ENCODE data around the gene TTLL4.
"Not testable (repeated sequence)": the region's sequence is repeated elsewhere in the genome, so short reads cannot be mapped to it uniquely, and the experiment has no call there.

Gene TTLL4

GRCh38 chr2:218755198-218755566 is 44.5 kb downstream of the TTLL4 start:
- Histone ChIP-seq H3K27me3 (ENCODE audit: low read depth, low read length) (no peaks in the 10 kb centered on the region), H3K4me2 (ENCODE audit: low read length) (no peak overlapping the region), H3K27ac (ENCODE audit: low read length) (no peak overlapping the region), H3K79me2 (ENCODE audit: low read length) (no peaks in the 10 kb centered on the region), H3K9me3 (ENCODE audit: insufficient read depth, low read length) (no peaks in the 10 kb centered on the region), H3K4me3 (ENCODE audit: low read length) (no peak overlapping the region), H3K9ac (ENCODE audit: low read length) (no peak overlapping the region), H2AFZ (ENCODE audit: low read depth, low read length) (no peak overlapping the region), H3K4me1 (ENCODE audit: low read length) (no peaks in the 10 kb centered on the region), H3K36me3 (replicated peaks; ENCODE audit: low read depth, low read length) (peaks cover 6% of the 10 kb centered on the region), H4K20me1 (ENCODE audit: insufficient read depth, low read length) (no peaks in the 10 kb centered on the region)
- no peak for TF ChIP-seq EZH2phosphoT487 (IDR thresholded peaks at IDR 0.05; ENCODE audit: low read depth)
- no peak for TF ChIP-seq CTCF (IDR thresholded peaks at IDR 0.05; ENCODE audit: low read depth, low read length)

GRCh38 chr2:218755567-218756404 is 45.2 kb downstream of the TTLL4 start:
- Histone ChIP-seq H3K9me3 (ENCODE audit: insufficient read depth, low read length) (no peaks in the 10 kb centered on the region), H3K36me3 (replicated peaks; ENCODE audit: low read depth, low read length) (peaks cover 6% of the 10 kb centered on the region), H3K4me2 (ENCODE audit: low read length) (no peak overlapping the region), H3K27ac (ENCODE audit: low read length) (no peak overlapping the region), H3K79me2 (ENCODE audit: low read length) (no peaks in the 10 kb centered on the region), H2AFZ (ENCODE audit: low read depth, low read length) (no peak overlapping the region), H3K9ac (ENCODE audit: low read length) (no peak overlapping the region), H3K4me3 (ENCODE audit: low read length) (no peak overlapping the region), H3K27me3 (ENCODE audit: low read depth, low read length) (no peaks in the 10 kb centered on the region), H4K20me1 (ENCODE audit: insufficient read depth, low read length) (no peaks in the 10 kb centered on the region), H3K4me1 (ENCODE audit: low read length) (no peaks in the 10 kb centered on the region)
- TF ChIP-seq EZH2phosphoT487 (IDR thresholded peaks at IDR 0.05; ENCODE audit: low read depth) = no peak

GRCh38 chr2:218756599-218757377 is 46.2 kb downstream of the TTLL4 start:
- no peak for TF ChIP-seq EZH2phosphoT487 (IDR thresholded peaks at IDR 0.05; ENCODE audit: low read depth)
- no peak for TF ChIP-seq CTCF (IDR thresholded peaks at IDR 0.05; ENCODE audit: low read depth, low read length)
- Histone ChIP-seq H4K20me1 (ENCODE audit: insufficient read depth, low read length) (no peaks in the 10 kb centered on the region), H3K9me3 (ENCODE audit: insufficient read depth, low read length) (no peaks in the 10 kb centered on the region), H3K9ac (ENCODE audit: low read length) (no peak overlapping the region), H3K27ac (ENCODE audit: low read length) (no peak overlapping the region), H3K27me3 (ENCODE audit: low read depth, low read length) (no peaks in the 10 kb centered on the region), H3K36me3 (replicated peaks; ENCODE audit: low read depth, low read length) (peaks cover 6% of the 10 kb centered on the region), H3K79me2 (ENCODE audit: low read length) (no peaks in the 10 kb centered on the region), H2AFZ (ENCODE audit: low read depth, low read length) (no peak overlapping the region), H3K4me3 (ENCODE audit: low read length) (no peak overlapping the region), H3K4me1 (ENCODE audit: low read length) (no peaks in the 10 kb centered on the region), H3K4me2 (ENCODE audit: low read length) (no peak overlapping the region)

- TF ChIP-seq EZH2phosphoT487 (IDR thresholded peaks at IDR 0.05; ENCODE audit: low read depth) (no peak), CTCF (IDR thresholded peaks at IDR 0.05; ENCODE audit: low read depth, low read length) (no peak)
- no peak overlapping the region for H3K9ac ChIP-seq (ENCODE audit: low read length)
Observed at GRCh38 chr2:218761795-218762194, 51.2 kb downstream of the TTLL4 start.

GRCh38 chr2:218772759-218773158 is 62.1 kb downstream of the TTLL4 start:
- H3K9me3 ChIP-seq (ENCODE audit: insufficient read depth, low read length); H3K79me2 ChIP-seq (ENCODE audit: low read length); H3K27me3 ChIP-seq (ENCODE audit: low read depth, low read length); H4K20me1 ChIP-seq (ENCODE audit: insufficient read depth, low read length); H3K36me3 ChIP-seq (replicated peaks; ENCODE audit: low read depth, low read length); H3K4me3 ChIP-seq (ENCODE audit: low read length); H3K4me2 ChIP-seq (ENCODE audit: low read length); H3K4me1 ChIP-seq (ENCODE audit: low read length); H3K27ac ChIP-seq (ENCODE audit: low read length); H3K9ac ChIP-seq (ENCODE audit: low read length); H2AFZ ChIP-seq (ENCODE audit: low read depth, low read length): not testable (repeated sequence)

More at GRCh38 chr2:218761795-218762194, 51.2 kb downstream of the TTLL4 start:
- H3K27me3 ChIP-seq (ENCODE audit: low read depth, low read length) = no peaks in the 10 kb centered on the region
- no peaks in the 10 kb centered on the region for H3K79me2 ChIP-seq (ENCODE audit: low read length)
- H3K4me3 ChIP-seq (ENCODE audit: low read length) = no peak overlapping the region
- H4K20me1 ChIP-seq (ENCODE audit: insufficient read depth, low read length) = no peaks in the 10 kb centered on the region
- no peaks in the 10 kb centered on the region for H3K36me3 ChIP-seq (replicated peaks; ENCODE audit: low read depth, low read length)
- H3K4me1 ChIP-seq (ENCODE audit: low read length) = no peaks in the 10 kb centered on the region
- no peaks in the 10 kb centered on the region for H3K9me3 ChIP-seq (ENCODE audit: insufficient read depth, low read length)
- no peak overlapping the region for H3K4me2 ChIP-seq (ENCODE audit: low read length)
- H2AFZ ChIP-seq (ENCODE audit: low read depth, low read length) = no peak overlapping the region
- no peak overlapping the region for H3K27ac ChIP-seq (ENCODE audit: low read length)
